HepG2 (cell line): Measurements from ENCODE around the gene LST1. TPM values are rescaled to one million over a fixed set of nuclear protein-coding genes. Genes with fewer than 3 reads are reported as not detected.
A peak's percentile ranks its signal among the peaks of the same experiment; 100 is the strongest.

Source experiments
- CENPT ChIP-seq: sonication (generic); formaldehyde crosslinking; IDR thresholded peaks from 2 replicates; pipeline ENCODE4 v1.8.0; 2022; ENCODE audit warnings: low read depth, mild to moderate bottlenecking, moderate library complexity, missing genetic modification reagents
- MEIS2 ChIP-seq: sonication (generic); formaldehyde crosslinking; IDR thresholded peaks from 2 replicates; pipeline ENCODE4 v1.9.0; 2021; ENCODE audit warnings: mild to moderate bottlenecking, missing genetic modification reagents
- PREB ChIP-seq: sonication (generic); formaldehyde crosslinking; IDR thresholded peaks from 2 replicates; pipeline ENCODE4 v1.4.0; 2020; ENCODE audit warnings: missing genetic modification reagents
- ZBTB3 ChIP-seq: sonication (generic); formaldehyde crosslinking; IDR thresholded peaks from 2 replicates; pipeline ENCODE4 v1.4.0; 2020; ENCODE audit warnings: low read depth, mild to moderate bottlenecking, moderate library complexity, missing genetic modification reagents, borderline replicate concordance
- ZNF207 ChIP-seq: fragments of 450-650 bp; IDR thresholded peaks from 2 replicates; pipeline ENCODE4 v1.6.1; 2016; ENCODE audit warnings: antibody characterized with exemption, borderline replicate concordance
- ZNF337 ChIP-seq: sonication (generic); formaldehyde crosslinking; IDR thresholded peaks from 2 replicates; pipeline ENCODE4 v1.5.1; 2020; ENCODE audit warnings: missing genetic modification reagents, low read depth, mild to moderate bottlenecking, borderline replicate concordance
- ZSCAN29 ChIP-seq: sonication (generic); formaldehyde crosslinking; conservative IDR thresholded peaks from 2 replicates; pipeline ENCODE4 v1.4.0; 2020; ENCODE audit warnings: mild to moderate bottlenecking, missing genetic modification reagents
- ZSCAN5A ChIP-seq: sonication (generic); formaldehyde crosslinking; IDR thresholded peaks from 2 replicates; pipeline ENCODE4 v1.8.0; 2022; ENCODE audit warnings: mild to moderate bottlenecking, missing genetic modification reagents, borderline replicate concordance
- polyA plus RNA-seq, 8 experiments: library from polyadenylated mRNA; depleted of rRNA in 3 of 8; stranded (reverse) in 7 of 8; unstranded in 1 of 8; fragments of >200 nt; fragmentation: Illumina TruSeq in 4 of 8; extraction: Trizol in 4 of 8; gene quantifications; 2 replicates each; pipeline versions ENCODE4 v1.2.1 to v1.2.3, GENCODE V29; 2011 to 2016; ENCODE audit warnings: low read depth in 4 of 8, missing spikeins in 1 of 8, mixed read lengths in 1 of 8; ENCODE audit not compliant: insufficient read depth in 1 of 8
- total RNA-seq, 5 experiments: library from RNA; depleted of rRNA; stranded (reverse); fragments of >200 nt; fragmentation: Illumina TruSeq; extraction: Trizol; gene quantifications; 2 replicates each; pipeline ENCODE4 v1.2.3, GENCODE V29; 2016; ENCODE audit warnings: low read depth in 1 of 5
- TF ChIP-seq, protein P1 (sequence below): sonication (generic); formaldehyde crosslinking; IDR thresholded peaks from 2 replicates; pipeline ENCODE4 v1.8.0; 2022; ENCODE audit warnings: mild to moderate bottlenecking, missing genetic modification reagents, moderate library complexity
- TF ChIP-seq, protein P2 (sequence below): IDR thresholded peaks from 2 replicates; pipeline ENCODE4 v1.6.1; 2018; ENCODE audit warnings: missing genetic modification reagents
- TF ChIP-seq, protein P3 (sequence below): sonication (generic); formaldehyde crosslinking; conservative IDR thresholded peaks from 2 replicates; pipeline ENCODE4 v1.4.0; 2020; ENCODE audit warnings: mild to moderate bottlenecking, missing genetic modification reagents, moderate library complexity
- TF ChIP-seq, protein P4 (sequence below): sonication (generic); formaldehyde crosslinking; IDR thresholded peaks from 2 replicates; pipeline ENCODE4 v1.9.0; 2021; ENCODE audit warnings: mild to moderate bottlenecking, missing genetic modification reagents

LST1 gene
- total and polyA plus RNA-seq, 2 of the 13 experiments (the other 11 are each of a cell fraction or from before 2014, with no cell fraction given) = not detected

DNA sequence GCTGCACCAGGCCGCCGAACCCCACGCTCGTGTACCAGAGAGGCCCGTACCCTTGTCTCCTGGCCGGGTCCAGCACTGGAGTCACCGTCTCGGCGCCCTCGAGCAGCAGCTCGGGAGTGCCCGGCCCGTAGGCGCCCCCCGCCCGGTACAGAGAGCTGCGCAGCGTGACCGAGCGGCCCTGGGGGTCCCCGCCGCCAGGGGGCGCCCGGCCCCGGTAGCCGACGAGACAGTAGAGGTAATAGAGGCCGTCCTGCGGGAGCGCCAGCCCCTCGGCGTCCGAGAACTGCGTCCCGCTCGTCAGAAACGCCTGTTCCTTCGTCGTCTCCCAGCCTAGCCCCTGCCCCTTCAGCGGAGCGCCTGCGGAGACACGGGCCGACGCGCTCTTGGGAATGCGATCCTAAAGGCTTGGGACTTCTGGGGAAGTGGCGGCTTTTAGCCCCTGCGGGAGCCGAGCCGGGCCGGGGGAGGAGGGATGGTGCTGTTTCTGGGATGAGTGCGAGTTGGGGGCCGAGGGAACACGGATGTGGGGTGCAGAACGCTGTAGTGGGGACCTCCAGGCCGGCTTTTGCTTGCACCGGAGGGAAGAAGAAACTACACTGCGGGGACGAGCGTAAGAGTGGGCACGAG lies 5.2 kb upstream of the LST1 start (continued):
- TF ChIP-seq, protein P1, sequence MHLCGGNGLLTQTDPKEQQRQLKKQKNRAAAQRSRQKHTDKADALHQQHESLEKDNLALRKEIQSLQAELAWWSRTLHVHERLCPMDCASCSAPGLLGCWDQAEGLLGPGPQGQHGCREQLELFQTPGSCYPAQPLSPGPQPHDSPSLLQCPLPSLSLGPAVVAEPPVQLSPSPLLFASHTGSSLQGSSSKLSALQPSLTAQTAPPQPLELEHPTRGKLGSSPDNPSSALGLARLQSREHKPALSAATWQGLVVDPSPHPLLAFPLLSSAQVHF (CRISPR knock-in tag) = no peak
- no peak for TF ChIP-seq ZNF207
- TF ChIP-seq, protein P2, sequence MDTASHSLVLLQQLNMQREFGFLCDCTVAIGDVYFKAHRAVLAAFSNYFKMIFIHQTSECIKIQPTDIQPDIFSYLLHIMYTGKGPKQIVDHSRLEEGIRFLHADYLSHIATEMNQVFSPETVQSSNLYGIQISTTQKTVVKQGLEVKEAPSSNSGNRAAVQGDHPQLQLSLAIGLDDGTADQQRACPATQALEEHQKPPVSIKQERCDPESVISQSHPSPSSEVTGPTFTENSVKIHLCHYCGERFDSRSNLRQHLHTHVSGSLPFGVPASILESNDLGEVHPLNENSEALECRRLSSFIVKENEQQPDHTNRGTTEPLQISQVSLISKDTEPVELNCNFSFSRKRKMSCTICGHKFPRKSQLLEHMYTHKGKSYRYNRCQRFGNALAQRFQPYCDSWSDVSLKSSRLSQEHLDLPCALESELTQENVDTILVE (CRISPR knock-in tag) = peak; percentile 68; the same call in 1 of the 2 replicates
- TF ChIP-seq ZNF337 = no peak
- TF ChIP-seq ZSCAN5A (CRISPR knock-in tag) = 0 out of 2 replicates have a peak, but pooled peaks have one; percentile 60
- TF ChIP-seq, protein P3, sequence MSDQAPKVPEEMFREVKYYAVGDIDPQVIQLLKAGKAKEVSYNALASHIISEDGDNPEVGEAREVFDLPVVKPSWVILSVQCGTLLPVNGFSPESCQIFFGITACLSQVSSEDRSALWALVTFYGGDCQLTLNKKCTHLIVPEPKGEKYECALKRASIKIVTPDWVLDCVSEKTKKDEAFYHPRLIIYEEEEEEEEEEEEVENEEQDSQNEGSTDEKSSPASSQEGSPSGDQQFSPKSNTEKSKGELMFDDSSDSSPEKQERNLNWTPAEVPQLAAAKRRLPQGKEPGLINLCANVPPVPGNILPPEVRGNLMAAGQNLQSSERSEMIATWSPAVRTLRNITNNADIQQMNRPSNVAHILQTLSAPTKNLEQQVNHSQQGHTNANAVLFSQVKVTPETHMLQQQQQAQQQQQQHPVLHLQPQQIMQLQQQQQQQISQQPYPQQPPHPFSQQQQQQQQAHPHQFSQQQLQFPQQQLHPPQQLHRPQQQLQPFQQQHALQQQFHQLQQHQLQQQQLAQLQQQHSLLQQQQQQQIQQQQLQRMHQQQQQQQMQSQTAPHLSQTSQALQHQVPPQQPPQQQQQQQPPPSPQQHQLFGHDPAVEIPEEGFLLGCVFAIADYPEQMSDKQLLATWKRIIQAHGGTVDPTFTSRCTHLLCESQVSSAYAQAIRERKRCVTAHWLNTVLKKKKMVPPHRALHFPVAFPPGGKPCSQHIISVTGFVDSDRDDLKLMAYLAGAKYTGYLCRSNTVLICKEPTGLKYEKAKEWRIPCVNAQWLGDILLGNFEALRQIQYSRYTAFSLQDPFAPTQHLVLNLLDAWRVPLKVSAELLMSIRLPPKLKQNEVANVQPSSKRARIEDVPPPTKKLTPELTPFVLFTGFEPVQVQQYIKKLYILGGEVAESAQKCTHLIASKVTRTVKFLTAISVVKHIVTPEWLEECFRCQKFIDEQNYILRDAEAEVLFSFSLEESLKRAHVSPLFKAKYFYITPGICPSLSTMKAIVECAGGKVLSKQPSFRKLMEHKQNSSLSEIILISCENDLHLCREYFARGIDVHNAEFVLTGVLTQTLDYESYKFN (CRISPR knock-in tag) = 0 out of 2 replicates have a peak, but pooled peaks have one; percentile 9
- peak; percentile 66; the same call in 1 of the 2 replicates for TF ChIP-seq MEIS2 (CRISPR knock-in tag)
- TF ChIP-seq, protein P4, sequence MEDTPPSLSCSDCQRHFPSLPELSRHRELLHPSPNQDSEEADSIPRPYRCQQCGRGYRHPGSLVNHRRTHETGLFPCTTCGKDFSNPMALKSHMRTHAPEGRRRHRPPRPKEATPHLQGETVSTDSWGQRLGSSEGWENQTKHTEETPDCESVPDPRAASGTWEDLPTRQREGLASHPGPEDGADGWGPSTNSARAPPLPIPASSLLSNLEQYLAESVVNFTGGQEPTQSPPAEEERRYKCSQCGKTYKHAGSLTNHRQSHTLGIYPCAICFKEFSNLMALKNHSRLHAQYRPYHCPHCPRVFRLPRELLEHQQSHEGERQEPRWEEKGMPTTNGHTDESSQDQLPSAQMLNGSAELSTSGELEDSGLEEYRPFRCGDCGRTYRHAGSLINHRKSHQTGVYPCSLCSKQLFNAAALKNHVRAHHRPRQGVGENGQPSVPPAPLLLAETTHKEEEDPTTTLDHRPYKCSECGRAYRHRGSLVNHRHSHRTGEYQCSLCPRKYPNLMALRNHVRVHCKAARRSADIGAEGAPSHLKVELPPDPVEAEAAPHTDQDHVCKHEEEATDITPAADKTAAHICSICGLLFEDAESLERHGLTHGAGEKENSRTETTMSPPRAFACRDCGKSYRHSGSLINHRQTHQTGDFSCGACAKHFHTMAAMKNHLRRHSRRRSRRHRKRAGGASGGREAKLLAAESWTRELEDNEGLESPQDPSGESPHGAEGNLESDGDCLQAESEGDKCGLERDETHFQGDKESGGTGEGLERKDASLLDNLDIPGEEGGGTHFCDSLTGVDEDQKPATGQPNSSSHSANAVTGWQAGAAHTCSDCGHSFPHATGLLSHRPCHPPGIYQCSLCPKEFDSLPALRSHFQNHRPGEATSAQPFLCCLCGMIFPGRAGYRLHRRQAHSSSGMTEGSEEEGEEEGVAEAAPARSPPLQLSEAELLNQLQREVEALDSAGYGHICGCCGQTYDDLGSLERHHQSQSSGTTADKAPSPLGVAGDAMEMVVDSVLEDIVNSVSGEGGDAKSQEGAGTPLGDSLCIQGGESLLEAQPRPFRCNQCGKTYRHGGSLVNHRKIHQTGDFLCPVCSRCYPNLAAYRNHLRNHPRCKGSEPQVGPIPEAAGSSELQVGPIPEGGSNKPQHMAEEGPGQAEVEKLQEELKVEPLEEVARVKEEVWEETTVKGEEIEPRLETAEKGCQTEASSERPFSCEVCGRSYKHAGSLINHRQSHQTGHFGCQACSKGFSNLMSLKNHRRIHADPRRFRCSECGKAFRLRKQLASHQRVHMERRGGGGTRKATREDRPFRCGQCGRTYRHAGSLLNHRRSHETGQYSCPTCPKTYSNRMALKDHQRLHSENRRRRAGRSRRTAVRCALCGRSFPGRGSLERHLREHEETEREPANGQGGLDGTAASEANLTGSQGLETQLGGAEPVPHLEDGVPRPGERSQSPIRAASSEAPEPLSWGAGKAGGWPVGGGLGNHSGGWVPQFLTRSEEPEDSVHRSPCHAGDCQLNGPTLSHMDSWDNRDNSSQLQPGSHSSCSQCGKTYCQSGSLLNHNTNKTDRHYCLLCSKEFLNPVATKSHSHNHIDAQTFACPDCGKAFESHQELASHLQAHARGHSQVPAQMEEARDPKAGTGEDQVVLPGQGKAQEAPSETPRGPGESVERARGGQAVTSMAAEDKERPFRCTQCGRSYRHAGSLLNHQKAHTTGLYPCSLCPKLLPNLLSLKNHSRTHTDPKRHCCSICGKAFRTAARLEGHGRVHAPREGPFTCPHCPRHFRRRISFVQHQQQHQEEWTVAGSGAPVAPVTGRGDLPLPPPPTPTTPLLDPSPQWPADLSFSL (CRISPR knock-in tag) = 0 out of 2 replicates have a peak, but pooled peaks have one; percentile 18
- peak; percentile 53; the same call in 1 of the 2 replicates for TF ChIP-seq CENPT (CRISPR knock-in tag)
- TF ChIP-seq PREB = no peak
- no peak; the same call in 1 of the 2 replicates for TF ChIP-seq ZBTB3 (CRISPR knock-in tag)
- TF ChIP-seq ZSCAN29 (CRISPR knock-in tag) = 0 out of 2 replicates have a peak, but pooled peaks have one; percentile 21
